T-helper 2 cell (primary cell): ENCODE data around the gene MEX3D.

Experiments used
- DNase-seq, 5 experiments: peaks; one replicate each; pipeline versions ENCODE4 v3.0.0 to v3.0.0-alpha.2; 2012 to 2022
- total RNA-seq, 2 donors: gene quantifications; one replicate each; lab custom pipeline; 2026; lab: John Stamatoyannopoulos, UW

Gene MEX3D
- 3.8 to 4.1 reads per million in 2 donors for total RNA-seq

GRCh38 chr19:1568320-1569019 lies at the start of gene MEX3D:
Gene MEX3D, minus strand, starts transcription at chr19:1568325. Its CDS starts 267 bp downstream, at chr19:1568058.
- DNase-seq, result peak; percentile 63 to 83 (median 80)

GRCh38 chr19:1616875-1617274 lies 48.8 kb upstream of the MEX3D start:
- DNase-seq, result no peak

- DNase-seq, result no peak
These were observed 48.3 kb upstream of the MEX3D start for GRCh38 chr19:1616396-1616795.

GRCh38 chr19:1615156-1615765 lies 47.1 kb upstream of the MEX3D start:
- DNase-seq, result no peak

GRCh38 chr19:1613808-1614570 lies 45.9 kb upstream of the MEX3D start:
- no peak for DNase-seq

GRCh38 chr19:1613146-1613545 lies 45.0 kb upstream of the MEX3D start:
- no peak for DNase-seq

GRCh38 chr19:1612114-1613086 lies 44.3 kb upstream of the MEX3D start:
- no peak for DNase-seq

GRCh38 chr19:1611353-1611752 lies 43.2 kb upstream of the MEX3D start:
- no peak for DNase-seq

GRCh38 chr19:1610579-1610978 lies 42.5 kb upstream of the MEX3D start:
- peak in 1 of 5 experiments; percentile 19 for DNase-seq

GRCh38 chr19:1609680-1610474 lies 41.8 kb upstream of the MEX3D start:
- DNase-seq, result no peak

- DNase-seq, result peak in 2 of 5 experiments; percentile 17 to 45
These were observed 40.9 kb upstream of the MEX3D start for GRCh38 chr19:1609103-1609396.

GRCh38 chr19:1608359-1609102 lies 40.4 kb upstream of the MEX3D start:
- DNase-seq, result peak in 2 of 5 experiments; percentile 38 to 49

- no peak for DNase-seq
These were observed 38.1 kb upstream of the MEX3D start for GRCh38 chr19:1606138-1606651.

- peak; percentile 78 to 95 (median 87) for DNase-seq
These were observed 37.4 kb upstream of the MEX3D start, which contains the start of gene UQCR11 for GRCh38 chr19:1605236-1606137. Gene UQCR11, minus strand, starts transcription at chr19:1605462. Its CDS starts 53 bp downstream, at chr19:1605409.

- no peak for DNase-seq
These were observed 34.1 kb upstream of the MEX3D start for GRCh38 chr19:1602091-1602707.

- DNase-seq, result no peak
These were observed 33.5 kb upstream of the MEX3D start for GRCh38 chr19:1601613-1602064.

GRCh38 chr19:1599460-1599846 lies 31.3 kb upstream of the MEX3D start:
- no peak for DNase-seq

- no peak for DNase-seq
These were observed 30.8 kb upstream of the MEX3D start for GRCh38 chr19:1598777-1599459.

- no peak for DNase-seq
These were observed 25.3 kb upstream of the MEX3D start for GRCh38 chr19:1593501-1593772.
